PC-3 (cell line): ENCODE data around the gene SIL1. TPM values are rescaled to one million over a fixed set of nuclear protein-coding genes. Genes with fewer than 3 reads are reported as not detected.

ENCODE experiments used
- ATAC-seq: fragments of 200-7000 bp; cut with Tn5 transposase; 2 replicates; pipeline ENCODE4 v1.9.1; 2020; ENCODE audit warnings: mild to moderate bottlenecking, moderate library complexity
- BruUV-seq: library from RNA; stranded (reverse); fragments of 400-500 nt; replicated peaks from 2 replicates; lab custom pipeline; 2021; lab: Mats Ljungman, UMichigan
- CTCF ChIA-PET: fragments of 300-600 bp; sonication (Branson Sonifier 250); formaldehyde crosslinking; loops from one replicate; lab custom pipeline; 2022; ENCODE audit warnings: antibody characterized with exemption; lab: Charles Lee
- POLR2A ChIA-PET: fragments of 300-600 bp; sonication (Branson Sonifier 250); formaldehyde crosslinking; loops from one replicate; lab custom pipeline; 2022; ENCODE audit warnings: antibody characterized with exemption; ENCODE audit not compliant: unreplicated experiment; lab: Charles Lee
- DNase-seq: peaks from one replicate; pipeline ENCODE4 v3.0.0-alpha.2; 2015
- H2AFZ ChIP-seq: fragments of 300-600 bp; sonication (generic); 2 replicates; pipeline ENCODE4 v1.6.0; 2016; ENCODE audit warnings: antibody characterized with exemption, low read length
- H3F3A ChIP-seq: fragments of 300-600 bp; sonication (generic); one replicate; pipeline ENCODE4 v1.6.0; 2017; ENCODE audit warnings: antibody characterized with exemption, low read length, control low read depth, mild to moderate bottlenecking; ENCODE audit not compliant: unreplicated experiment
- H3K27ac ChIP-seq: fragments of 300-600 bp; sonication (generic); 2 replicates; pipeline ENCODE4 v1.5.1; 2016; ENCODE audit warnings: mild to moderate bottlenecking, low read length
- H3K27me3 ChIP-seq: fragments of 300-600 bp; sonication (generic); 2 replicates; pipeline ENCODE4 v1.6.1; 2016; ENCODE audit warnings: low read length, mixed read lengths
- H3K36me3 ChIP-seq: fragments of 300-600 bp; sonication (generic); 2 replicates; pipeline ENCODE4 v1.6.1; 2016; ENCODE audit warnings: low read depth, mixed run types, low read length, mixed read lengths
- H3K4me1 ChIP-seq: fragments of 300-600 bp; sonication (generic); 2 replicates; pipeline ENCODE4 v1.5.1; 2016; ENCODE audit warnings: low read length; ENCODE audit not compliant: insufficient read depth
- H3K4me2 ChIP-seq: fragments of 300-600 bp; sonication (generic); 2 replicates; pipeline ENCODE4 v1.6.0; 2016; ENCODE audit warnings: low read length
- H3K4me3 ChIP-seq: fragments of 300-600 bp; sonication (generic); 2 replicates; pipeline ENCODE4 v1.5.1; 2016; ENCODE audit warnings: mild to moderate bottlenecking, low read length, mixed read lengths
- H3K79me2 ChIP-seq: fragments of 300-600 bp; sonication (generic); 2 replicates; pipeline ENCODE4 v1.6.1; 2017; ENCODE audit warnings: low read length, mixed read lengths
- H3K9ac ChIP-seq: fragments of 300-600 bp; sonication (generic); 2 replicates; pipeline ENCODE4 v1.6.0; 2016; ENCODE audit warnings: mild to moderate bottlenecking, low read length
- H3K9me2 ChIP-seq: fragments of 300-600 bp; sonication (generic); replicated peaks from 2 replicates; pipeline ENCODE4 v1.6.1; 2016; ENCODE audit warnings: mixed run types, low read length, mixed read lengths
- H3K9me3 ChIP-seq: fragments of 300-600 bp; sonication (generic); 2 replicates; pipeline ENCODE4 v1.6.1; 2016; ENCODE audit warnings: low read length, mixed read lengths
- H4K20me1 ChIP-seq: fragments of 300-600 bp; sonication (generic); 2 replicates; pipeline ENCODE4 v1.6.1; 2016; ENCODE audit warnings: low read length, mixed read lengths
- EZH2 ChIP-seq: fragments of 300-600 bp; sonication (generic); IDR thresholded peaks from one replicate; pipeline ENCODE4 v1.6.1; 2017; ENCODE audit warnings: antibody characterized with exemption, mild to moderate bottlenecking, low read length; ENCODE audit not compliant: unreplicated experiment
- EZH2phosphoT487 ChIP-seq: fragments of 300-600 bp; sonication (generic); IDR thresholded peaks from 2 replicates; pipeline ENCODE4 v1.6.1; 2018; ENCODE audit warnings: mild to moderate bottlenecking, antibody characterized with exemption, low read length, borderline replicate concordance
- intact Hi-C: fragments of 100-400 bp; cut with micrococcal nuclease; formaldehyde crosslinking; loops from 2 replicates; pipeline ENCODE4 v1.9.0; 2023
- total RNA-seq: library from RNA; depleted of rRNA; stranded (reverse); fragments of >200 nt; gene quantifications from 2 replicates; pipeline ENCODE4 v1.2.3, GENCODE V29; 2014
- TF ChIP-seq, protein P1 (sequence below): fragments of 300-600 bp; sonication (generic); conservative IDR thresholded peaks from 2 replicates; pipeline ENCODE4 v1.5.1; 2017; ENCODE audit warnings: antibody characterized with exemption, low read depth, mild to moderate bottlenecking, low read length

Gene SIL1
- total RNA-seq, 1 experiment from 2014 or later = 7.9 TPM

DNA sequence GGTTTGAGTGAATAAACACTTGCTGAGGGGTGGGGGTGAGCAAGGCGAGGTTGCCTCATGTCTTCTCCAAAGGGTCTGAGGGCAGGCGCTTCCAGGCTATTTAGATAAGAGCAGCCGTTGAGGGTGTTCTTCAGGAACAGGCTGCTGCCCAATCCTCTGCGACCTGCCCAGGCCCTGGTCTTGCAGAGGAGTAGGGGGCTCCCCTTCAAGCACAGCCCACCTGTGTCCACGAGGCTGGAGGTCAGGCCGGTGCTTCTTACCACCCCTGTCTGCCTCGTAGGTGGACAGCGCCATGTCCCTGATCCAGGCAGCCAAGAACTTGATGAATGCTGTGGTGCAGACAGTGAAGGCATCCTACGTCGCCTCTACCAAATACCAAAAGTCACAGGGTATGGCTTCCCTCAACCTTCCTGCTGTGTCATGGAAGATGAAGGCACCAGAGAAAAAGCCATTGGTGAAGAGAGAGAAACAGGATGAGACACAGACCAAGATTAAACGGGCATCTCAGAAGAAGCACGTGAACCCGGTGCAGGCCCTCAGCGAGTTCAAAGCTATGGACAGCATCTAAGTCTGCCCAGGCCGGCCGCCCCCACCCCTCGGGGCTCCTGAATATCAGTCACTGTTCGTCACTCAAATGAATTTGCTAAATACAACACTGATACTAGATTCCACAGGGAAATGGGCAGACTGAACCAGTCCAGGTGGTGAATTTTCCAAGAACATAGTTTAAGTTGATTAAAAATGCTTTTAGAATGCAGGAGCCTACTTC, 264.5 kb downstream of the SIL1 start:
- ChIA-PET POLR2A (no interaction called here), CTCF (no interaction called here)
- no peaks in the 10 kb centered on the region for H3K9me2 ChIP-seq
- intact Hi-C loops = no loop called here
- no peak overlapping the region for H3K27ac ChIP-seq
- H3K9me3 ChIP-seq = no peaks in the 10 kb centered on the region
- no peaks in the 10 kb centered on the region for H4K20me1 ChIP-seq
- no peaks in the 10 kb centered on the region for H3K27me3 ChIP-seq
- no peak overlapping the region for H3K4me3 ChIP-seq
- DNase-seq (no peak), ATAC-seq (no peak)
- H3K9ac ChIP-seq = no peak overlapping the region
- H3K4me2 ChIP-seq = no peak overlapping the region
- TF ChIP-seq EZH2phosphoT487 (no peak), EZH2 (no peak)
- TF ChIP-seq, protein P1, sequence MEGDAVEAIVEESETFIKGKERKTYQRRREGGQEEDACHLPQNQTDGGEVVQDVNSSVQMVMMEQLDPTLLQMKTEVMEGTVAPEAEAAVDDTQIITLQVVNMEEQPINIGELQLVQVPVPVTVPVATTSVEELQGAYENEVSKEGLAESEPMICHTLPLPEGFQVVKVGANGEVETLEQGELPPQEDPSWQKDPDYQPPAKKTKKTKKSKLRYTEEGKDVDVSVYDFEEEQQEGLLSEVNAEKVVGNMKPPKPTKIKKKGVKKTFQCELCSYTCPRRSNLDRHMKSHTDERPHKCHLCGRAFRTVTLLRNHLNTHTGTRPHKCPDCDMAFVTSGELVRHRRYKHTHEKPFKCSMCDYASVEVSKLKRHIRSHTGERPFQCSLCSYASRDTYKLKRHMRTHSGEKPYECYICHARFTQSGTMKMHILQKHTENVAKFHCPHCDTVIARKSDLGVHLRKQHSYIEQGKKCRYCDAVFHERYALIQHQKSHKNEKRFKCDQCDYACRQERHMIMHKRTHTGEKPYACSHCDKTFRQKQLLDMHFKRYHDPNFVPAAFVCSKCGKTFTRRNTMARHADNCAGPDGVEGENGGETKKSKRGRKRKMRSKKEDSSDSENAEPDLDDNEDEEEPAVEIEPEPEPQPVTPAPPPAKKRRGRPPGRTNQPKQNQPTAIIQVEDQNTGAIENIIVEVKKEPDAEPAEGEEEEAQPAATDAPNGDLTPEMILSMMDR = no peak
- H3K79me2 ChIP-seq = no peaks in the 10 kb centered on the region
- no peaks in the 10 kb centered on the region for H3K4me1 ChIP-seq
- no peaks in the 10 kb centered on the region for H3K36me3 ChIP-seq
- H2AFZ ChIP-seq = no peak overlapping the region
- no peaks in the 10 kb centered on the region for H3F3A ChIP-seq
- no TSS peak for BruUV-seq

- Histone ChIP-seq H3K79me2 (no peaks in the 10 kb centered on the region), H3K9ac (no peak overlapping the region), H3F3A (no peaks in the 10 kb centered on the region), H3K27me3 (no peaks in the 10 kb centered on the region), H3K4me1 (no peaks in the 10 kb centered on the region), H3K9me3 (no peaks in the 10 kb centered on the region), H3K36me3 (no peaks in the 10 kb centered on the region), H3K9me2 (no peaks in the 10 kb centered on the region), H3K27ac (no peak overlapping the region), H3K4me2 (no peak overlapping the region), H3K4me3 (no peak overlapping the region), H2AFZ (no peak overlapping the region), H4K20me1 (no peaks in the 10 kb centered on the region)
- ChIA-PET POLR2A (no interaction called here), CTCF (no interaction called here)
- ATAC-seq = no peak
- DNase-seq = no peak
- intact Hi-C loops = no loop called here
- TF ChIP-seq, protein P1 = no peak
- TF ChIP-seq EZH2phosphoT487 = no peak
- TF ChIP-seq EZH2 = no peak
- no TSS peak for BruUV-seq
Measured at GRCh38 chr5:138932171-138932810, 265.9 kb downstream of the SIL1 start.
